ENCODE results near the gene ZBTB44.

ZBTB44 gene

GRCh38 chr11:130322126-130322525 is 7.4 kb upstream of the ZBTB44 start:
- no peak overlapping the region for H3K27ac Mint-ChIP-seq
- H3K9me3 Mint-ChIP-seq: peaks cover 13% of the 10 kb centered on the region
- no peaks in the 10 kb centered on the region for H3K27me3 Mint-ChIP-seq
- DNase-seq (no peak), ATAC-seq (no peak)
- no peaks in the 10 kb centered on the region for H3K4me1 Mint-ChIP-seq
- no peak overlapping the region for H3K4me3 Mint-ChIP-seq
- peaks cover 4% of the 10 kb centered on the region for H3K36me3 Mint-ChIP-seq (ENCODE audit: low read depth)

GRCh38 chr11:130318031-130318673 is 3.4 kb upstream of the ZBTB44 start:
- H3K27ac Mint-ChIP-seq: no peak overlapping the region
- DNase-seq: no peak
- no peaks in the 10 kb centered on the region for H3K27me3 Mint-ChIP-seq
- ATAC-seq: no peak
- H3K4me1 Mint-ChIP-seq: peaks cover 17% of the 10 kb centered on the region
- H3K9me3 Mint-ChIP-seq: peaks cover 11% of the 10 kb centered on the region
- H3K4me3 Mint-ChIP-seq: no peak overlapping the region
- H3K36me3 Mint-ChIP-seq (ENCODE audit: low read depth): peaks cover 3% of the 10 kb centered on the region

GRCh38 chr11:130315354-130315970 is 745 bp upstream of the ZBTB44 start:
- DNase-seq (peak; percentile 52), ATAC-seq (peak; percentile 29)
- Mint-ChIP-seq H3K27ac (peak overlapping the region; percentile 91), H3K36me3 (ENCODE audit: low read depth) (no peaks in the 10 kb centered on the region), H3K4me3 (peak overlapping the region; percentile 85), H3K27me3 (no peaks in the 10 kb centered on the region), H3K4me1 (peaks cover 35% of the 10 kb centered on the region), H3K9me3 (no peaks in the 10 kb centered on the region)

- no peaks in the 10 kb centered on the region for H3K27me3 Mint-ChIP-seq
- H3K4me3 Mint-ChIP-seq: peak overlapping the region; percentile 92
- peaks cover 2% of the 10 kb centered on the region for H3K36me3 Mint-ChIP-seq (ENCODE audit: low read depth)
- DNase-seq: peak; percentile 62
- H3K27ac Mint-ChIP-seq: peak overlapping the region; percentile 83
- H3K4me1 Mint-ChIP-seq: peaks cover 37% of the 10 kb centered on the region
- peak; percentile 76 for ATAC-seq
- H3K9me3 Mint-ChIP-seq: no peaks in the 10 kb centered on the region
These were observed 450 bp downstream of the ZBTB44 start for GRCh38 chr11:130314184-130314749.

GRCh38 chr11:130313383-130314183 is 1.1 kb downstream of the ZBTB44 start:
- DNase-seq: no peak
- Mint-ChIP-seq H3K27me3 (no peaks in the 10 kb centered on the region), H3K4me1 (peaks cover 41% of the 10 kb centered on the region)

GRCh38 chr11:130312046-130312445 is 2.7 kb downstream of the ZBTB44 start:
- H3K27ac Mint-ChIP-seq: no peak overlapping the region
- ATAC-seq (no peak), DNase-seq (no peak)
- no peaks in the 10 kb centered on the region for H3K27me3 Mint-ChIP-seq
- H3K9me3 Mint-ChIP-seq: no peaks in the 10 kb centered on the region
- H3K4me1 Mint-ChIP-seq: peaks cover 49% of the 10 kb centered on the region
- peaks cover 13% of the 10 kb centered on the region for H3K36me3 Mint-ChIP-seq (ENCODE audit: low read depth)
- peak overlapping the region; percentile 92 for H3K4me3 Mint-ChIP-seq

More at GRCh38 chr11:130313383-130314183, 1.1 kb downstream of the ZBTB44 start:
- Mint-ChIP-seq H3K4me3 (peak overlapping the region; percentile 92), H3K36me3 (ENCODE audit: low read depth) (peaks cover 4% of the 10 kb centered on the region), H3K27ac (peak overlapping the region; percentile 83), H3K9me3 (no peaks in the 10 kb centered on the region)
- ATAC-seq: no peak

- H3K4me3 Mint-ChIP-seq: no peak overlapping the region
- H3K27ac Mint-ChIP-seq: no peak overlapping the region
- H3K27me3 Mint-ChIP-seq: no peaks in the 10 kb centered on the region
- no peak for ATAC-seq
- peaks cover 47% of the 10 kb centered on the region for H3K4me1 Mint-ChIP-seq
- peaks cover 18% of the 10 kb centered on the region for H3K36me3 Mint-ChIP-seq (ENCODE audit: low read depth)
- no peaks in the 10 kb centered on the region for H3K9me3 Mint-ChIP-seq
- DNase-seq: no peak
These were observed 4.1 kb downstream of the ZBTB44 start for GRCh38 chr11:130310622-130311021.

GRCh38 chr11:130308886-130309285 is 5.8 kb downstream of the ZBTB44 start:
- Mint-ChIP-seq H3K4me1 (peaks cover 50% of the 10 kb centered on the region), H3K36me3 (ENCODE audit: low read depth) (peaks cover 25% of the 10 kb centered on the region), H3K27me3 (no peaks in the 10 kb centered on the region), H3K27ac (no peak overlapping the region), H3K9me3 (peaks cover 9% of the 10 kb centered on the region), H3K4me3 (no peak overlapping the region)
- DNase-seq (no peak), ATAC-seq (no peak)

GRCh38 chr11:130308059-130308458 is 6.7 kb downstream of the ZBTB44 start:
- no peak overlapping the region for H3K4me3 Mint-ChIP-seq
- DNase-seq: no peak
- H3K36me3 Mint-ChIP-seq (ENCODE audit: low read depth): peaks cover 25% of the 10 kb centered on the region
- ATAC-seq: no peak
- H3K27ac Mint-ChIP-seq: no peak overlapping the region
- peaks cover 9% of the 10 kb centered on the region for H3K9me3 Mint-ChIP-seq
- H3K27me3 Mint-ChIP-seq: no peaks in the 10 kb centered on the region
- H3K4me1 Mint-ChIP-seq: peaks cover 45% of the 10 kb centered on the region

- no peak overlapping the region for H3K4me3 Mint-ChIP-seq
- no peak for DNase-seq
- no peak overlapping the region for H3K27ac Mint-ChIP-seq
- H3K4me1 Mint-ChIP-seq: peaks cover 57% of the 10 kb centered on the region
- peaks cover 41% of the 10 kb centered on the region for H3K36me3 Mint-ChIP-seq (ENCODE audit: low read depth)
- no peak for ATAC-seq
- H3K27me3 Mint-ChIP-seq: no peaks in the 10 kb centered on the region
- H3K9me3 Mint-ChIP-seq: peaks cover 9% of the 10 kb centered on the region
These were observed 10.1 kb downstream of the ZBTB44 start for GRCh38 chr11:130304651-130305050.

- H3K36me3 Mint-ChIP-seq (ENCODE audit: low read depth): peaks cover 35% of the 10 kb centered on the region
- DNase-seq (no peak), ATAC-seq (no peak)
- peaks cover 9% of the 10 kb centered on the region for H3K9me3 Mint-ChIP-seq
- no peak overlapping the region for H3K27ac Mint-ChIP-seq
- H3K4me3 Mint-ChIP-seq: no peak overlapping the region
- H3K4me1 Mint-ChIP-seq: peaks cover 54% of the 10 kb centered on the region
- no peaks in the 10 kb centered on the region for H3K27me3 Mint-ChIP-seq
These were observed 13.7 kb downstream of the ZBTB44 start for GRCh38 chr11:130301002-130301401.

- DNase-seq: no peak
- no peak overlapping the region for H3K4me3 Mint-ChIP-seq
- no peaks in the 10 kb centered on the region for H3K27me3 Mint-ChIP-seq
- H3K4me1 Mint-ChIP-seq: peaks cover 54% of the 10 kb centered on the region
- no peak for ATAC-seq
- H3K36me3 Mint-ChIP-seq (ENCODE audit: low read depth): peaks cover 35% of the 10 kb centered on the region
- H3K9me3 Mint-ChIP-seq: peaks cover 9% of the 10 kb centered on the region
- no peak overlapping the region for H3K27ac Mint-ChIP-seq
These were observed 14.2 kb downstream of the ZBTB44 start for GRCh38 chr11:130300567-130300966.

- Mint-ChIP-seq H3K27ac (peak overlapping the region; percentile 39), H3K9me3 (peaks cover 4% of the 10 kb centered on the region), H3K4me1 (peaks cover 48% of the 10 kb centered on the region), H3K4me3 (no peak overlapping the region), H3K36me3 (ENCODE audit: low read depth) (peaks cover 31% of the 10 kb centered on the region), H3K27me3 (no peaks in the 10 kb centered on the region)
- no peak for DNase-seq
- no peak for ATAC-seq
These were observed 14.7 kb downstream of the ZBTB44 start for GRCh38 chr11:130299978-130300377.

- H3K4me1 Mint-ChIP-seq: peaks cover 22% of the 10 kb centered on the region
- peaks cover 31% of the 10 kb centered on the region for H3K36me3 Mint-ChIP-seq (ENCODE audit: low read depth)
- H3K27ac Mint-ChIP-seq: no peak overlapping the region
- no peak overlapping the region for H3K4me3 Mint-ChIP-seq
- H3K27me3 Mint-ChIP-seq: no peaks in the 10 kb centered on the region
- peaks cover 4% of the 10 kb centered on the region for H3K9me3 Mint-ChIP-seq
- DNase-seq: no peak
- no peak for ATAC-seq
These were observed 19.1 kb downstream of the ZBTB44 start for GRCh38 chr11:130295657-130296056.
